Esophagus muscularis mucosa (tissue), 3 donors: ENCODE results near the gene OTUD7B.

Experiments used
- POLR2AphosphoS5 ChIP-seq, 2 donors: sonication (generic); formaldehyde crosslinking; IDR thresholded peaks; one replicate each; pipeline ENCODE4 v1.6.1; 2017; ENCODE audit warnings: antibody characterized with exemption in 2 of 2
- TF ChIP-seq, protein P1 (sequence below), 3 experiments: fragments of 200-600 bp in 2 of 3; fragments of 450-650 bp in 1 of 3; sonication (generic) in 2 of 3; IDR thresholded peaks; one replicate each; pipeline ENCODE4 v1.5.1; 2017 to 2019; ENCODE audit warnings: antibody characterized with exemption in 3 of 3, mild to moderate bottlenecking in 2 of 3, moderate library complexity in 1 of 3

DNA sequence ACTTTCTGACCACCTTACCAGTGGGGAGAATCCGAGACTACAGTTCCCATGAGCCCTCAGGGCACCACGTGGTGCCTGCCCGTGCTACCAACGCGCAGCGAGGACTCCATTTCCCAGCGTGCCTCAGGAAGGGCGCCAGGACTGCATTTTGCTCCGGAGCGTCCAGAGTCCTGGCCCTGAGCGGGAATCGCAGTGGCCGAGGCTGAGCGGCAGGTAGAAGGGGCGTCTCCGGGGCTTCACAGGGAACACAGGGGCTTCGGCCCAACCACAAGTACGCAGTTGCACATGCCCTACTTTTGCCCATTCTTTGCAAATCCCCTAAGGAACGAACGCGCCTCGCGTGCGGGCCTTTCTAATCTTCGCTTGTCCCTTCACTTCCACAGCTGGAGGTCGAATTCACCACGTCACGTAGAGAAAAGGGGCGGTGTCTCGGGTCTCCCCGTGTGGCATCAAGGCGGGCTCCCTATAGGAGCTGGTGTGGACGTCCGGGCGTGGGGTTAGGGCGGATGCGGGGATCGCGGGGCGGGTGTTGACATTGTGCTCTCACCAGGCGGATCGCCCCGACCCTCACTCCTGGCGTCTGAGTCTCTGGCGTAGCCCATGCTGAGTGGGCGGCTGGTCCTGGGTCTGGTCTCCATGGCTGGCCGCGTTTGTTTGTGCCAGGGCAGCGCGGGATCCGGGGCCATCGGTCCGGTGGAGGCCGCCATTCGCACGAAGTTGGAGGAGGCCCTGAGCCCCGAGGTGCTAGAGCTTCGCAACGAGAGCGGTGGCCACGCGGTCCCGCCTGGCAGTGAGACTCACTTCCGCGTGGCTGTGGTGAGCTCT is 110.9 kb downstream of the OTUD7B start, which contains the start of gene BOLA1:
- TF ChIP-seq, protein P1, sequence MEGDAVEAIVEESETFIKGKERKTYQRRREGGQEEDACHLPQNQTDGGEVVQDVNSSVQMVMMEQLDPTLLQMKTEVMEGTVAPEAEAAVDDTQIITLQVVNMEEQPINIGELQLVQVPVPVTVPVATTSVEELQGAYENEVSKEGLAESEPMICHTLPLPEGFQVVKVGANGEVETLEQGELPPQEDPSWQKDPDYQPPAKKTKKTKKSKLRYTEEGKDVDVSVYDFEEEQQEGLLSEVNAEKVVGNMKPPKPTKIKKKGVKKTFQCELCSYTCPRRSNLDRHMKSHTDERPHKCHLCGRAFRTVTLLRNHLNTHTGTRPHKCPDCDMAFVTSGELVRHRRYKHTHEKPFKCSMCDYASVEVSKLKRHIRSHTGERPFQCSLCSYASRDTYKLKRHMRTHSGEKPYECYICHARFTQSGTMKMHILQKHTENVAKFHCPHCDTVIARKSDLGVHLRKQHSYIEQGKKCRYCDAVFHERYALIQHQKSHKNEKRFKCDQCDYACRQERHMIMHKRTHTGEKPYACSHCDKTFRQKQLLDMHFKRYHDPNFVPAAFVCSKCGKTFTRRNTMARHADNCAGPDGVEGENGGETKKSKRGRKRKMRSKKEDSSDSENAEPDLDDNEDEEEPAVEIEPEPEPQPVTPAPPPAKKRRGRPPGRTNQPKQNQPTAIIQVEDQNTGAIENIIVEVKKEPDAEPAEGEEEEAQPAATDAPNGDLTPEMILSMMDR (IDR thresholded peaks at IDR 0.05): no peak
- TF ChIP-seq POLR2AphosphoS5 (IDR thresholded peaks at IDR 0.05): peak; percentile 98 to 99
